MM.1S (cell line): ENCODE results near the gene CFAP61.

Source experiments
- EZH2 ChIP-seq: fragments of 300-600 bp; sonication (generic); optimal IDR thresholded peaks from 2 replicates; pipeline ENCODE3; 2017; ENCODE audit warnings: low read depth, mild to moderate bottlenecking, antibody characterized with exemption, low read length, mixed read lengths
- EZH2phosphoT487 ChIP-seq: fragments of 300-600 bp; sonication (generic); IDR thresholded peaks from 2 replicates; pipeline ENCODE4 v1.6.1; 2018; ENCODE audit warnings: antibody characterized with exemption, low read length
- TF ChIP-seq, protein P1 (sequence below): fragments of 300-600 bp; sonication (generic); IDR thresholded peaks from 2 replicates; pipeline ENCODE4 v1.5.1; 2016; ENCODE audit warnings: antibody characterized with exemption, low read length, mixed read lengths

GRCh38 chr20:20246996-20247633 is 194.8 kb downstream of the CFAP61 start:
- TF ChIP-seq EZH2 (no peak), EZH2phosphoT487 (no peak)
- TF ChIP-seq, protein P1, sequence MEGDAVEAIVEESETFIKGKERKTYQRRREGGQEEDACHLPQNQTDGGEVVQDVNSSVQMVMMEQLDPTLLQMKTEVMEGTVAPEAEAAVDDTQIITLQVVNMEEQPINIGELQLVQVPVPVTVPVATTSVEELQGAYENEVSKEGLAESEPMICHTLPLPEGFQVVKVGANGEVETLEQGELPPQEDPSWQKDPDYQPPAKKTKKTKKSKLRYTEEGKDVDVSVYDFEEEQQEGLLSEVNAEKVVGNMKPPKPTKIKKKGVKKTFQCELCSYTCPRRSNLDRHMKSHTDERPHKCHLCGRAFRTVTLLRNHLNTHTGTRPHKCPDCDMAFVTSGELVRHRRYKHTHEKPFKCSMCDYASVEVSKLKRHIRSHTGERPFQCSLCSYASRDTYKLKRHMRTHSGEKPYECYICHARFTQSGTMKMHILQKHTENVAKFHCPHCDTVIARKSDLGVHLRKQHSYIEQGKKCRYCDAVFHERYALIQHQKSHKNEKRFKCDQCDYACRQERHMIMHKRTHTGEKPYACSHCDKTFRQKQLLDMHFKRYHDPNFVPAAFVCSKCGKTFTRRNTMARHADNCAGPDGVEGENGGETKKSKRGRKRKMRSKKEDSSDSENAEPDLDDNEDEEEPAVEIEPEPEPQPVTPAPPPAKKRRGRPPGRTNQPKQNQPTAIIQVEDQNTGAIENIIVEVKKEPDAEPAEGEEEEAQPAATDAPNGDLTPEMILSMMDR, result no peak
